Panc1 (cell line): ENCODE measurements around the gene MGMT.

Source experiments
- POLR2AphosphoS5 ChIP-seq: IDR thresholded peaks from 2 replicates; pipeline ENCODE4 v1.6.1; 2012; ENCODE audit warnings: mild to moderate bottlenecking, low read depth, low read length, moderate library complexity
- SIN3A ChIP-seq: IDR thresholded peaks from 2 replicates; pipeline ENCODE4 v1.6.1; 2012; ENCODE audit warnings: low read depth, mild to moderate bottlenecking, low read length, moderate library complexity, borderline replicate concordance; ENCODE audit not compliant: insufficient read depth
- TF ChIP-seq, protein P1 (sequence below): fragments of 450-650 bp; IDR thresholded peaks from 2 replicates; pipeline ENCODE4 v1.5.1; 2017; ENCODE audit warnings: mild to moderate bottlenecking

DNA sequence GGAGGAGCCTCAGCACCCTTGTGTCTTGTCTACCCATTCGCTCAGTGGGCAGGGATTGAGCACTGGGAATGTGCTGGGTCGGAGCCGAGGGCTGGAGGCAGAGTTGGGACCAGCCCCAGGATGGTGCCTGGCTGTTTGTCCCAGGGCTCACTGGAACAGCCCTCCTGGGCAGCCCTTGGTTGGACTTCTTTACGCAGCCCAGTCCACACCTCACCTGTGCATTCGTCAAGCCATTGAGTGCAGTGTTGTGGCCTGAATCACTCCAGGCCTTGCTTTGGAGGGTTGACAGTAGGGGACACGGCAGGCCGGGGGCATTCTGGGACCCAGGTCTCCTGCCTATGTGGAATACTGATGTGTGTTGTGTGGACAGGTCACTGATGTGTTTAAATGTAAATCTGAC, 229.6 kb downstream of the MGMT start:
- TF ChIP-seq, protein P1, sequence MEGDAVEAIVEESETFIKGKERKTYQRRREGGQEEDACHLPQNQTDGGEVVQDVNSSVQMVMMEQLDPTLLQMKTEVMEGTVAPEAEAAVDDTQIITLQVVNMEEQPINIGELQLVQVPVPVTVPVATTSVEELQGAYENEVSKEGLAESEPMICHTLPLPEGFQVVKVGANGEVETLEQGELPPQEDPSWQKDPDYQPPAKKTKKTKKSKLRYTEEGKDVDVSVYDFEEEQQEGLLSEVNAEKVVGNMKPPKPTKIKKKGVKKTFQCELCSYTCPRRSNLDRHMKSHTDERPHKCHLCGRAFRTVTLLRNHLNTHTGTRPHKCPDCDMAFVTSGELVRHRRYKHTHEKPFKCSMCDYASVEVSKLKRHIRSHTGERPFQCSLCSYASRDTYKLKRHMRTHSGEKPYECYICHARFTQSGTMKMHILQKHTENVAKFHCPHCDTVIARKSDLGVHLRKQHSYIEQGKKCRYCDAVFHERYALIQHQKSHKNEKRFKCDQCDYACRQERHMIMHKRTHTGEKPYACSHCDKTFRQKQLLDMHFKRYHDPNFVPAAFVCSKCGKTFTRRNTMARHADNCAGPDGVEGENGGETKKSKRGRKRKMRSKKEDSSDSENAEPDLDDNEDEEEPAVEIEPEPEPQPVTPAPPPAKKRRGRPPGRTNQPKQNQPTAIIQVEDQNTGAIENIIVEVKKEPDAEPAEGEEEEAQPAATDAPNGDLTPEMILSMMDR, result no peak
- TF ChIP-seq SIN3A, result no peak
- TF ChIP-seq POLR2AphosphoS5, result no peak
